Measurements from ENCODE around the gene APH1A.
"Not testable (repeated sequence)": the region's sequence is repeated elsewhere in the genome, so short reads cannot be mapped to it uniquely, and the experiment has no call there.

Gene APH1A

GRCh38 chr1:150268705-150269403 lies at the start of gene APH1A:
Gene APH1A (minus strand): TSS chr1:150269016. CDS start chr1:150268810, 206 bp downstream.
- Histone ChIP-seq H3K36me3 (ENCODE audit: insufficient read depth, low read length) (peaks cover 30% of the 10 kb centered on the region), H3K27ac (ENCODE audit: low read depth, low read length) (peak within 1 kb of the TSS; percentile 98), H3K4me3 (ENCODE audit: low read depth in 1 of 2, low read length in 2 of 2) (peak within 1 kb of the TSS; percentile 92 to 100), H3K27me3 (ENCODE audit: control insufficient read depth in 1 of 2, insufficient read depth in 2 of 2, low read length in 2 of 2) (no peaks in the 10 kb centered on the region), H3K9ac (ENCODE audit: low read length) (peak within 1 kb of the TSS; percentile 95), H3K9me3 (ENCODE audit: low read length) (no peaks in the 10 kb centered on the region), H3K4me1 (ENCODE audit: insufficient read depth, low read length) (peaks cover 40% of the 10 kb centered on the region)

- H3K27ac ChIP-seq (ENCODE audit: low read depth, low read length); H3K4me3 ChIP-seq (ENCODE audit: low read depth in 1 of 2, low read length in 2 of 2); H3K36me3 ChIP-seq (ENCODE audit: insufficient read depth, low read length); H3K4me1 ChIP-seq (ENCODE audit: insufficient read depth, low read length); H3K9ac ChIP-seq (ENCODE audit: low read length); H3K27me3 ChIP-seq (ENCODE audit: control insufficient read depth in 1 of 2, insufficient read depth in 2 of 2, low read length in 2 of 2); H3K9me3 ChIP-seq (ENCODE audit: low read length): not testable (repeated sequence)
Measured at GRCh38 chr1:150314691-150315090, 45.9 kb upstream of the APH1A start.

- H3K27me3 ChIP-seq (ENCODE audit: control insufficient read depth in 1 of 2, insufficient read depth in 2 of 2, low read length in 2 of 2) = no peaks in the 10 kb centered on the region
- peaks cover 10% of the 10 kb centered on the region for H3K36me3 ChIP-seq (ENCODE audit: insufficient read depth, low read length)
Measured at GRCh38 chr1:150311762-150312161, 42.9 kb upstream of the APH1A start.

GRCh38 chr1:150309758-150310508 lies 41.1 kb upstream of the APH1A start:
- Histone ChIP-seq H3K9me3 (ENCODE audit: low read length) (no peaks in the 10 kb centered on the region), H3K4me1 (ENCODE audit: insufficient read depth, low read length) (no peaks in the 10 kb centered on the region), H3K27ac (ENCODE audit: low read depth, low read length) (no peak overlapping the region), H3K36me3 (ENCODE audit: insufficient read depth, low read length) (peaks cover 10% of the 10 kb centered on the region), H3K27me3 (ENCODE audit: control insufficient read depth in 1 of 2, insufficient read depth in 2 of 2, low read length in 2 of 2) (no peaks in the 10 kb centered on the region), H3K4me3 (ENCODE audit: low read depth in 1 of 2, low read length in 2 of 2) (no peak overlapping the region), H3K9ac (ENCODE audit: low read length) (no peak overlapping the region)

More at GRCh38 chr1:150311762-150312161, 42.9 kb upstream of the APH1A start:
- H3K9ac ChIP-seq (ENCODE audit: low read length) = no peak overlapping the region
- no peak overlapping the region for H3K4me3 ChIP-seq (ENCODE audit: low read depth in 1 of 2, low read length in 2 of 2)
- no peaks in the 10 kb centered on the region for H3K4me1 ChIP-seq (ENCODE audit: insufficient read depth, low read length)
- H3K27ac ChIP-seq (ENCODE audit: low read depth, low read length) = no peak overlapping the region
- H3K9me3 ChIP-seq (ENCODE audit: low read length) = no peaks in the 10 kb centered on the region

GRCh38 chr1:150308585-150308984 lies 39.8 kb upstream of the APH1A start:
- H3K9me3 ChIP-seq (ENCODE audit: low read length); H3K4me1 ChIP-seq (ENCODE audit: insufficient read depth, low read length); H3K4me3 ChIP-seq (ENCODE audit: low read depth in 1 of 2, low read length in 2 of 2); H3K27me3 ChIP-seq (ENCODE audit: control insufficient read depth in 1 of 2, insufficient read depth in 2 of 2, low read length in 2 of 2); H3K9ac ChIP-seq (ENCODE audit: low read length); H3K27ac ChIP-seq (ENCODE audit: low read depth, low read length): not testable (repeated sequence)
- peaks cover 13% of the 10 kb centered on the region for H3K36me3 ChIP-seq (ENCODE audit: insufficient read depth, low read length)

- Histone ChIP-seq H3K27me3 (ENCODE audit: control insufficient read depth in 1 of 2, insufficient read depth in 2 of 2, low read length in 2 of 2) (no peaks in the 10 kb centered on the region), H3K4me3 (ENCODE audit: low read depth in 1 of 2, low read length in 2 of 2) (no peak overlapping the region), H3K9me3 (ENCODE audit: low read length) (no peaks in the 10 kb centered on the region), H3K36me3 (ENCODE audit: insufficient read depth, low read length) (peaks cover 35% of the 10 kb centered on the region), H3K27ac (ENCODE audit: low read depth, low read length) (no peak overlapping the region), H3K4me1 (ENCODE audit: insufficient read depth, low read length) (no peaks in the 10 kb centered on the region), H3K9ac (ENCODE audit: low read length) (no peak overlapping the region)
Measured at GRCh38 chr1:150302902-150303301, 34.1 kb upstream of the APH1A start.

- Histone ChIP-seq H3K27me3 (ENCODE audit: control insufficient read depth in 1 of 2, insufficient read depth in 2 of 2, low read length in 2 of 2) (no peaks in the 10 kb centered on the region), H3K4me3 (ENCODE audit: low read depth in 1 of 2, low read length in 2 of 2) (no peak overlapping the region), H3K27ac (ENCODE audit: low read depth, low read length) (no peak overlapping the region), H3K4me1 (ENCODE audit: insufficient read depth, low read length) (no peaks in the 10 kb centered on the region), H3K9ac (ENCODE audit: low read length) (no peak overlapping the region), H3K36me3 (ENCODE audit: insufficient read depth, low read length) (peaks cover 35% of the 10 kb centered on the region), H3K9me3 (ENCODE audit: low read length) (no peaks in the 10 kb centered on the region)
Measured at GRCh38 chr1:150302338-150302737, 33.5 kb upstream of the APH1A start.

GRCh38 chr1:150299716-150300115 lies 30.9 kb upstream of the APH1A start:
- Histone ChIP-seq H3K36me3 (ENCODE audit: insufficient read depth, low read length) (peaks cover 47% of the 10 kb centered on the region), H3K4me1 (ENCODE audit: insufficient read depth, low read length) (no peaks in the 10 kb centered on the region), H3K9me3 (ENCODE audit: low read length) (no peaks in the 10 kb centered on the region), H3K27ac (ENCODE audit: low read depth, low read length) (no peak overlapping the region), H3K9ac (ENCODE audit: low read length) (no peak overlapping the region), H3K4me3 (ENCODE audit: low read depth in 1 of 2, low read length in 2 of 2) (no peak overlapping the region), H3K27me3 (ENCODE audit: control insufficient read depth in 1 of 2, insufficient read depth in 2 of 2, low read length in 2 of 2) (no peaks in the 10 kb centered on the region)

GRCh38 chr1:150295476-150295875 lies 26.7 kb upstream of the APH1A start:
- no peak overlapping the region for H3K4me3 ChIP-seq (ENCODE audit: low read depth in 1 of 2, low read length in 2 of 2)
- H3K9ac ChIP-seq (ENCODE audit: low read length) = no peak overlapping the region
- peaks cover 24% of the 10 kb centered on the region for H3K36me3 ChIP-seq (ENCODE audit: insufficient read depth, low read length)
- H3K4me1 ChIP-seq (ENCODE audit: insufficient read depth, low read length) = peaks cover 11% of the 10 kb centered on the region
- H3K27ac ChIP-seq (ENCODE audit: low read depth, low read length) = no peak overlapping the region
- H3K27me3 ChIP-seq (ENCODE audit: control insufficient read depth in 1 of 2, insufficient read depth in 2 of 2, low read length in 2 of 2) = no peaks in the 10 kb centered on the region
- H3K9me3 ChIP-seq (ENCODE audit: low read length) = no peaks in the 10 kb centered on the region

- Histone ChIP-seq H3K27me3 (ENCODE audit: control insufficient read depth in 1 of 2, insufficient read depth in 2 of 2, low read length in 2 of 2) (no peaks in the 10 kb centered on the region), H3K27ac (ENCODE audit: low read depth, low read length) (peak within 1 kb of the TSS; percentile 36), H3K36me3 (ENCODE audit: insufficient read depth, low read length) (peaks cover 21% of the 10 kb centered on the region), H3K9me3 (ENCODE audit: low read length) (no peaks in the 10 kb centered on the region), H3K4me1 (ENCODE audit: insufficient read depth, low read length) (peaks cover 11% of the 10 kb centered on the region), H3K9ac (ENCODE audit: low read length) (peak within 1 kb of the TSS; percentile 53), H3K4me3 (ENCODE audit: low read depth in 1 of 2, low read length in 2 of 2) (peak within 1 kb of the TSS; percentile 53 to 71)
Measured at GRCh38 chr1:150293433-150294253, 24.8 kb upstream of the APH1A start, which contains the start of gene MRPS21. Gene MRPS21 (plus strand): TSS chr1:150293861. CDS start chr1:150294367, 506 bp downstream.

GRCh38 chr1:150288822-150289221 lies 20.0 kb upstream of the APH1A start:
- H3K36me3 ChIP-seq (ENCODE audit: insufficient read depth, low read length) = peaks cover 16% of the 10 kb centered on the region
- no peaks in the 10 kb centered on the region for H3K27me3 ChIP-seq (ENCODE audit: control insufficient read depth in 1 of 2, insufficient read depth in 2 of 2, low read length in 2 of 2)
- peaks cover 6% of the 10 kb centered on the region for H3K4me1 ChIP-seq (ENCODE audit: insufficient read depth, low read length)
- H3K9me3 ChIP-seq (ENCODE audit: low read length) = no peaks in the 10 kb centered on the region
- no peak overlapping the region for H3K4me3 ChIP-seq (ENCODE audit: low read depth in 1 of 2, low read length in 2 of 2)
- H3K27ac ChIP-seq (ENCODE audit: low read depth, low read length) = no peak overlapping the region
- H3K9ac ChIP-seq (ENCODE audit: low read length) = no peak overlapping the region

Measured in muscle layer of colon (tissue), 2 donors.